Adrenal gland (tissue), 5 donors: ENCODE data around the gene PRDM11.

Experiments used
- POLR2A ChIP-seq, 2 donors: fragments of 450-650 bp; IDR thresholded peaks; one replicate each; pipeline ENCODE4 v1.6.1; 2017; ENCODE audit warnings: antibody characterized with exemption in 2 of 2, mild to moderate bottlenecking in 2 of 2, moderate library complexity in 1 of 2
- TF ChIP-seq, protein P1 (sequence below), 6 experiments: fragments of 450-650 bp in 4 of 6; fragments of 200-600 bp in 2 of 6; sonication (generic) in 1 of 6; IDR thresholded peaks; 1 replicate in 5 of 6; 2 replicates in 1 of 6; pipeline versions ENCODE4 v1.5.1 to v1.8.0; 2016 to 2021; ENCODE audit warnings: antibody characterized with exemption in 6 of 6, mild to moderate bottlenecking in 2 of 6, moderate library complexity in 1 of 6
- donor health status: DM: no; HTN: no; CAD: no.

DNA sequence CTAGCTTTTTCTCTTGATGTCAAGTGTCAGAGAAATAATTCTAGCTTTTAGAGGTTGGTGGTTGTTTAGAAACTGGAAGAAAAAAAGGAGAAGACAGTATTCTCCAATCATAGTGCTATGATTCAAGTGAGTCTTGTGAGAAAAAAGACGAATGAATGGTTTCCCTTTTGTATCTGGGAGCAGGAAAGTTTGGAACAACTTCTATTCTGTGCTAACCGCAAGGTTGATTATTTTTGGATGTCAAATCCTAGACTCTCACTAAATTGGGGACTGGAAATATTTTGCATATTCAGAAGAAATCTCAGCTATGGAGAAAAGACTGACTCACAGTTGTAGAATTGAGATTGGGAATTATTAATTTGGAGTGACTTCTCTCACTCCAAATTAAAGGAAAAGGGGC is 70.5 kb downstream of the PRDM11 start:
- TF ChIP-seq, protein P1, sequence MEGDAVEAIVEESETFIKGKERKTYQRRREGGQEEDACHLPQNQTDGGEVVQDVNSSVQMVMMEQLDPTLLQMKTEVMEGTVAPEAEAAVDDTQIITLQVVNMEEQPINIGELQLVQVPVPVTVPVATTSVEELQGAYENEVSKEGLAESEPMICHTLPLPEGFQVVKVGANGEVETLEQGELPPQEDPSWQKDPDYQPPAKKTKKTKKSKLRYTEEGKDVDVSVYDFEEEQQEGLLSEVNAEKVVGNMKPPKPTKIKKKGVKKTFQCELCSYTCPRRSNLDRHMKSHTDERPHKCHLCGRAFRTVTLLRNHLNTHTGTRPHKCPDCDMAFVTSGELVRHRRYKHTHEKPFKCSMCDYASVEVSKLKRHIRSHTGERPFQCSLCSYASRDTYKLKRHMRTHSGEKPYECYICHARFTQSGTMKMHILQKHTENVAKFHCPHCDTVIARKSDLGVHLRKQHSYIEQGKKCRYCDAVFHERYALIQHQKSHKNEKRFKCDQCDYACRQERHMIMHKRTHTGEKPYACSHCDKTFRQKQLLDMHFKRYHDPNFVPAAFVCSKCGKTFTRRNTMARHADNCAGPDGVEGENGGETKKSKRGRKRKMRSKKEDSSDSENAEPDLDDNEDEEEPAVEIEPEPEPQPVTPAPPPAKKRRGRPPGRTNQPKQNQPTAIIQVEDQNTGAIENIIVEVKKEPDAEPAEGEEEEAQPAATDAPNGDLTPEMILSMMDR (IDR thresholded peaks at IDR 0.05): no peak
- no peak for TF ChIP-seq POLR2A (IDR thresholded peaks at IDR 0.05)
